ENCODE data around the gene RNF169.

RNF169 gene

GRCh38 chr11:74840486-74840885, 91.8 kb downstream of the RNF169 start:
- no peaks in the 10 kb centered on the region for H3K4me1 ChIP-seq (ENCODE audit: control insufficient read depth in 1 of 2, insufficient read depth in 2 of 2, low read length in 2 of 2)
- H3K4me3 ChIP-seq (ENCODE audit: low read depth in 1 of 2, low read length in 2 of 2), result no peak overlapping the region
- H3K9ac ChIP-seq (ENCODE audit: low read depth in 1 of 2, low read length in 2 of 2), result no peak overlapping the region
- no peak overlapping the region for H3K27ac ChIP-seq (ENCODE audit: low read depth, low read length)
- no peaks in the 10 kb centered on the region for H3K27me3 ChIP-seq (ENCODE audit: control insufficient read depth in 1 of 2, insufficient read depth in 2 of 2, low read length in 2 of 2)
- H3K9me3 ChIP-seq (ENCODE audit: control insufficient read depth in 1 of 2, low read length in 2 of 2), result no peaks in the 10 kb centered on the region
- H3K36me3 ChIP-seq (ENCODE audit: control insufficient read depth in 1 of 2, insufficient read depth in 2 of 2, low read length in 2 of 2), result peaks cover 47 to 84% of the 10 kb centered on the region in 2 donors

- Histone ChIP-seq H3K27ac (ENCODE audit: low read depth, low read length) (no peak overlapping the region), H3K4me1 (ENCODE audit: control insufficient read depth in 1 of 2, insufficient read depth in 2 of 2, low read length in 2 of 2) (no peaks in the 10 kb centered on the region), H3K9ac (ENCODE audit: low read depth in 1 of 2, low read length in 2 of 2) (no peak overlapping the region), H3K27me3 (ENCODE audit: control insufficient read depth in 1 of 2, insufficient read depth in 2 of 2, low read length in 2 of 2) (no peaks in the 10 kb centered on the region), H3K9me3 (ENCODE audit: control insufficient read depth in 1 of 2, low read length in 2 of 2) (no peaks in the 10 kb centered on the region), H3K36me3 (ENCODE audit: control insufficient read depth in 1 of 2, insufficient read depth in 2 of 2, low read length in 2 of 2) (peaks cover 32 to 77% of the 10 kb centered on the region in 2 donors), H3K4me3 (ENCODE audit: low read depth in 1 of 2, low read length in 2 of 2) (no peak overlapping the region)
These were observed 94.3 kb downstream of the RNF169 start for GRCh38 chr11:74842967-74843366.

DNA sequence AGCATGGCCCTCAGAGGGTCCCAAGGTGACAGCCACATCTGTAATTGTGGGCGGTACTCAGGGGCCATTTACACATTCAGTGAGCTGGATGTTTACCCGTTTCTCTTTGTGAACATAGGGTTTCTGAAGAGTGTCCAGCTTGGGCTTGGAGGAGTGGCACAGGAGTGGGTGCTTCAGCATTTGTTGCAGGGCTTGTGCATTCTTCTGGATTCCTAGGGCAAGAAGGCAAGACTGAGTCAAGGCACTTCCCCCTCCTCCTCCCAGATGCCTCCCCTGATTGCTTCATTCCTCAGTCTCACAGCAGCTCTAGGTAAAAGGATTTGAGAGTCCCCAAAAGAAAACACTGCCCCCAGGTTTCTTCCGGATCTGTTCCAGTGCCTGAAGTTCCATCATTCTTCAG, 95.4 kb downstream of the RNF169 start:
- Histone ChIP-seq H3K27ac (ENCODE audit: low read depth, low read length) (no peak overlapping the region), H3K9ac (ENCODE audit: low read depth in 1 of 2, low read length in 2 of 2) (no peak overlapping the region), H3K4me1 (ENCODE audit: control insufficient read depth in 1 of 2, insufficient read depth in 2 of 2, low read length in 2 of 2) (no peaks in the 10 kb centered on the region), H3K27me3 (ENCODE audit: control insufficient read depth in 1 of 2, insufficient read depth in 2 of 2, low read length in 2 of 2) (no peaks in the 10 kb centered on the region), H3K4me3 (ENCODE audit: low read depth in 1 of 2, low read length in 2 of 2) (no peak overlapping the region), H3K9me3 (ENCODE audit: control insufficient read depth in 1 of 2, low read length in 2 of 2) (no peaks in the 10 kb centered on the region), H3K36me3 (ENCODE audit: control insufficient read depth in 1 of 2, insufficient read depth in 2 of 2, low read length in 2 of 2) (peaks cover 33 to 80% of the 10 kb centered on the region in 2 donors)

GRCh38 chr11:74844865-74845264, 96.2 kb downstream of the RNF169 start:
- Histone ChIP-seq H3K9me3 (ENCODE audit: control insufficient read depth in 1 of 2, low read length in 2 of 2) (no peaks in the 10 kb centered on the region), H3K9ac (ENCODE audit: low read depth in 1 of 2, low read length in 2 of 2) (no peak overlapping the region), H3K27me3 (ENCODE audit: control insufficient read depth in 1 of 2, insufficient read depth in 2 of 2, low read length in 2 of 2) (no peaks in the 10 kb centered on the region), H3K36me3 (ENCODE audit: control insufficient read depth in 1 of 2, insufficient read depth in 2 of 2, low read length in 2 of 2) (peaks cover 37 to 79% of the 10 kb centered on the region in 2 donors), H3K4me3 (ENCODE audit: low read depth in 1 of 2, low read length in 2 of 2) (no peak overlapping the region), H3K4me1 (ENCODE audit: control insufficient read depth in 1 of 2, insufficient read depth in 2 of 2, low read length in 2 of 2) (no peaks in the 10 kb centered on the region), H3K27ac (ENCODE audit: low read depth, low read length) (no peak overlapping the region)

GRCh38 chr11:74845978-74846517, 97.4 kb downstream of the RNF169 start:
- H3K9me3 ChIP-seq (ENCODE audit: control insufficient read depth in 1 of 2, low read length in 2 of 2), result no peaks in the 10 kb centered on the region
- H3K27me3 ChIP-seq (ENCODE audit: control insufficient read depth in 1 of 2, insufficient read depth in 2 of 2, low read length in 2 of 2), result no peaks in the 10 kb centered on the region
- peaks cover 38 to 84% of the 10 kb centered on the region in 2 donors for H3K36me3 ChIP-seq (ENCODE audit: control insufficient read depth in 1 of 2, insufficient read depth in 2 of 2, low read length in 2 of 2)
- no peak overlapping the region for H3K9ac ChIP-seq (ENCODE audit: low read depth in 1 of 2, low read length in 2 of 2)
- no peak overlapping the region for H3K27ac ChIP-seq (ENCODE audit: low read depth, low read length)
- H3K4me1 ChIP-seq (ENCODE audit: control insufficient read depth in 1 of 2, insufficient read depth in 2 of 2, low read length in 2 of 2), result no peaks in the 10 kb centered on the region
- H3K4me3 ChIP-seq (ENCODE audit: low read depth in 1 of 2, low read length in 2 of 2), result no peak overlapping the region

- no peak overlapping the region for H3K9ac ChIP-seq (ENCODE audit: low read depth in 1 of 2, low read length in 2 of 2)
- H3K4me3 ChIP-seq (ENCODE audit: low read depth in 1 of 2, low read length in 2 of 2), result no peak overlapping the region
- H3K27me3 ChIP-seq (ENCODE audit: control insufficient read depth in 1 of 2, insufficient read depth in 2 of 2, low read length in 2 of 2), result no peaks in the 10 kb centered on the region
- no peaks in the 10 kb centered on the region for H3K4me1 ChIP-seq (ENCODE audit: control insufficient read depth in 1 of 2, insufficient read depth in 2 of 2, low read length in 2 of 2)
- H3K36me3 ChIP-seq (ENCODE audit: control insufficient read depth in 1 of 2, insufficient read depth in 2 of 2, low read length in 2 of 2), result peaks cover 42 to 84% of the 10 kb centered on the region in 2 donors
- no peak overlapping the region for H3K27ac ChIP-seq (ENCODE audit: low read depth, low read length)
- no peaks in the 10 kb centered on the region for H3K9me3 ChIP-seq (ENCODE audit: control insufficient read depth in 1 of 2, low read length in 2 of 2)
These were observed 98.1 kb downstream of the RNF169 start for GRCh38 chr11:74846770-74847169.

DNA sequence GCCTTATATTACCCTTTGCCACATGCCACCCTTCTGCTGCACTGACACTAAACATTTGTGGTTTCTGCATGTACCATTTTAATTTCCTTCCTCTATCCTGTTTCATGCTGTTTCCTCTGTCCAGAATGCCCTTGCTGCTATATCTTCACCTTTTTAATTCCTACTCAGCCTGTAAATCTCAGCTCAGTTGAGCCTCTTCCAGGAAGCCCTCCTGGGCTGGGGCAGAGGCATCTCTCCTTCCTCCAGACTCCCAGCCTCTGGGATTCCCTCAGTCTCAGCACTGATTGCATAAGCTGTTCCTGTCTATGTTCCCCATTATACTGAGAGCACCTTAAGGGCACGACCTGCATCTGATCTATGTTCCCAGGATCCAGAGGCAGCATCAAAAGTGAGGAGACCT, 98.7 kb downstream of the RNF169 start:
- no peak overlapping the region for H3K4me3 ChIP-seq (ENCODE audit: low read depth in 1 of 2, low read length in 2 of 2)
- no peaks in the 10 kb centered on the region for H3K9me3 ChIP-seq (ENCODE audit: control insufficient read depth in 1 of 2, low read length in 2 of 2)
- H3K36me3 ChIP-seq (ENCODE audit: control insufficient read depth in 1 of 2, insufficient read depth in 2 of 2, low read length in 2 of 2), result peaks cover 42 to 84% of the 10 kb centered on the region in 2 donors
- no peaks in the 10 kb centered on the region for H3K4me1 ChIP-seq (ENCODE audit: control insufficient read depth in 1 of 2, insufficient read depth in 2 of 2, low read length in 2 of 2)
- H3K27me3 ChIP-seq (ENCODE audit: control insufficient read depth in 1 of 2, insufficient read depth in 2 of 2, low read length in 2 of 2), result no peaks in the 10 kb centered on the region
- no peak overlapping the region for H3K9ac ChIP-seq (ENCODE audit: low read depth in 1 of 2, low read length in 2 of 2)
- H3K27ac ChIP-seq (ENCODE audit: low read depth, low read length), result no peak overlapping the region

DNA sequence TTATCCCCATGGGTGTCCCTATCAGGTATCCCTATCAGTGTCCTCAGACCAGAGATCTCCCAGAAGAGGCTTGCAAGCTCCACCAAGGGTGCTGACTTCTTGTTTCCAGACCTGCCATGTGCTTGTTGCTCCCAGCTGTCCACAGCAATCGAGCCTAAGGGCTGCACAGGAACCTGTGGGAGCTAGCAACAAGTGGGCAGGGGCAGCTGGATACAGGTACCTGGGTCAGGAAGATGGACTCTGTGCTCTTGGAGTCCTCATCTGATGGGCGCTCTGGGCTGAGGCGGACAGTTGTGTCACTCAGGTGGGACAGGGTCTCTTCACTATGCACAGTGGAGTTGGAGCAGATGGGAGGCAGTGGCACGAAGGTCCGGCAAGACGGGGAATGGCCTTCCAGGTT, 99.2 kb downstream of the RNF169 start:
- Histone ChIP-seq H3K4me3 (ENCODE audit: low read depth in 1 of 2, low read length in 2 of 2) (no peak overlapping the region), H3K27ac (ENCODE audit: low read depth, low read length) (no peak overlapping the region), H3K4me1 (ENCODE audit: control insufficient read depth in 1 of 2, insufficient read depth in 2 of 2, low read length in 2 of 2) (no peaks in the 10 kb centered on the region), H3K9ac (ENCODE audit: low read depth in 1 of 2, low read length in 2 of 2) (no peak overlapping the region), H3K36me3 (ENCODE audit: control insufficient read depth in 1 of 2, insufficient read depth in 2 of 2, low read length in 2 of 2) (peaks cover 41 to 84% of the 10 kb centered on the region in 2 donors), H3K27me3 (ENCODE audit: control insufficient read depth in 1 of 2, insufficient read depth in 2 of 2, low read length in 2 of 2) (no peaks in the 10 kb centered on the region), H3K9me3 (ENCODE audit: control insufficient read depth in 1 of 2, low read length in 2 of 2) (no peaks in the 10 kb centered on the region)

DNA sequence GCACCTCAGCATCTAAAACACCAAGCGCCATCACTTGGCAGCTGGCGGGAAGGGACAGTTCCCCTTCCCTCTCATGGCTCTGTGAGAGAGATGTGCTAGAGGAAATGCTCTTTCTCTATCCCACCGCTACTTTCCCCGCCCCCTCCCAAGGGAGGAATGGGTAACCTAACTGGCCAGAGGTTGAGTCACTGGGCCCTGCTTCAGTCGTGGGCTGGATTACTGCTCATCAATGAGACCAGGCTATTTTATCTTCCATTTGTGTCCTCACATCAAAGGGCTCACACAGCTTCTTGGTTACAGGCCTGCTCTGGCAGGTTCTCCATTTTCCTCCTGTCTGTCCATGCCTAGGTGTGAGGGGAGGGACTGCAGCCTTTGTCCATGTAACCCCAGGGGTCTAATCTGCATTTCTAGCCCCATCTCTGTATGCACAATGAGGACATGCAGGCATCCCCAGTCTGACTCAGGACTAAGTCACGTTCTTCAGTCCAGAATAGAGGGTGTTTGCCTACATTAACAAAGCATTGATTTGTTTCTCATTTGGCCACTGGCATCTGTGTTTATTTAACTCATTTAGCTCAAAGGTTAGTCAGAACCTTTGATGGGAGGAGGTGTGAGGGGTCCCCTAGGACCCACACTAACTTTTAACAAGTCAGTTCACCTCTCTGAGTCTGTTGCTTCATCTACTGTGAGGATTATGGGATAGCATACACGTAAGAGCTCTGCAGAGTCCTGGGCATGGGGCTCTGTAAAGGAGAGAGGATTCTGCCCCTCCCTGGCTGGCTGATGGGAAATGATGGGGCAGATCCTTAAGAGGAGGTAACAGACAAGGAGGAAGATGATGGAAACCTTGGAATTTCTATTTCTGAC, 101.1 kb downstream of the RNF169 start:
- Histone ChIP-seq H3K4me3 (ENCODE audit: low read depth in 1 of 2, low read length in 2 of 2) (no peak overlapping the region), H3K9me3 (ENCODE audit: control insufficient read depth in 1 of 2, low read length in 2 of 2) (no peaks in the 10 kb centered on the region), H3K9ac (ENCODE audit: low read depth in 1 of 2, low read length in 2 of 2) (no peak overlapping the region), H3K36me3 (ENCODE audit: control insufficient read depth in 1 of 2, insufficient read depth in 2 of 2, low read length in 2 of 2) (peaks cover 26 to 75% of the 10 kb centered on the region in 2 donors), H3K4me1 (ENCODE audit: control insufficient read depth in 1 of 2, insufficient read depth in 2 of 2, low read length in 2 of 2) (no peaks in the 10 kb centered on the region), H3K27me3 (ENCODE audit: control insufficient read depth in 1 of 2, insufficient read depth in 2 of 2, low read length in 2 of 2) (no peaks in the 10 kb centered on the region), H3K27ac (ENCODE audit: low read depth, low read length) (no peak overlapping the region)

GRCh38 chr11:74853223-74853622, 104.6 kb downstream of the RNF169 start:
- H3K9ac ChIP-seq (ENCODE audit: low read depth in 1 of 2, low read length in 2 of 2), result no peak overlapping the region
- H3K9me3 ChIP-seq (ENCODE audit: control insufficient read depth in 1 of 2, low read length in 2 of 2), result no peaks in the 10 kb centered on the region
- H3K36me3 ChIP-seq (ENCODE audit: control insufficient read depth in 1 of 2, insufficient read depth in 2 of 2, low read length in 2 of 2), result peaks cover 21 to 67% of the 10 kb centered on the region in 2 donors
- H3K27me3 ChIP-seq (ENCODE audit: control insufficient read depth in 1 of 2, insufficient read depth in 2 of 2, low read length in 2 of 2), result no peaks in the 10 kb centered on the region
- H3K4me1 ChIP-seq (ENCODE audit: control insufficient read depth in 1 of 2, insufficient read depth in 2 of 2, low read length in 2 of 2), result no peaks in the 10 kb centered on the region
- no peak overlapping the region for H3K27ac ChIP-seq (ENCODE audit: low read depth, low read length)
- no peak overlapping the region for H3K4me3 ChIP-seq (ENCODE audit: low read depth in 1 of 2, low read length in 2 of 2)
